Right kidney (tissue), 1 donor: ENCODE data around the gene AQP6.

ENCODE experiments used
- DNase-seq: peaks from one replicate; pipeline ENCODE4 v3.0.0-alpha.2; 2016

AQP6 gene

GRCh38 chr12:49954863-49955830 lies 17.6 kb upstream of the AQP6 start:
- DNase-seq, result no peak

DNA sequence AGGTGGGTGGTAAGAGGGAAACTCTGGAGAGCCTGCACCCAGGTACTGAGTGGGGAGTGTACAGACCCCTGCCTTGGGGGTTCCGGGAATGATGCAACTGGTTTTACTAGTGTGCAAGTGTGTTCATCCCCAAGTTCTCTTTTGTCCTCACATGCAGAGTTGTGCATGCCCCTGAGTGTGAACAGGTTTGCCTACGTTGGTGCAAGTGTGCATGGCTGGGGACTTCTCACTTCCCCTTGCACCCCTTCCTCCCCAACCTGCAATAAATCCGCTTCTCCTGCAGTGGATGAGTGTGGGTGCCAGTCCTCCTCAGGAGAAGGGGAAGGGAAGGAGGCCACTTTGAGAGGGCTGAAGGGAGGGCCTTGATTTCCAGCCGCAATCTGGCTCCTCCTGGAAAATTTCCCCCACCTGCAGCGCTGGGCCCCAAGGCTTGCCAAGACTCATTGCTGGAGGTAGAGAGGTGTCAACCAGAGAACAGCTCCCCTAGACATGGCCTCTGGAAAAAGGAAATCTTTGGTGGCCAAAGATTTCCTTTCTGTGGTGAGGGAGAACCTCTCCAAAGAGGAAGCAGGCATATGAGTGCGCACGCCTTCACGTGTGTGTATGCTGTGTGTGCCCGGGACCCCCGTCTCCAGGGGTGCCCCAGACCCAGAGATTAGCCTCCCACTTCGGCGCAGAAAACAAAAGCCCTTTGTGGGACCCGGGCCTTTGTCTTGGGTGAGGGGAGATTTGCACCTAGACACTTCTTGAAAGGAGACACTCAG lies 16.7 kb upstream of the AQP6 start:
- DNase-seq, result no peak

- no peak for DNase-seq
Observed at GRCh38 chr12:49956663-49957569, 15.8 kb upstream of the AQP6 start.

DNA sequence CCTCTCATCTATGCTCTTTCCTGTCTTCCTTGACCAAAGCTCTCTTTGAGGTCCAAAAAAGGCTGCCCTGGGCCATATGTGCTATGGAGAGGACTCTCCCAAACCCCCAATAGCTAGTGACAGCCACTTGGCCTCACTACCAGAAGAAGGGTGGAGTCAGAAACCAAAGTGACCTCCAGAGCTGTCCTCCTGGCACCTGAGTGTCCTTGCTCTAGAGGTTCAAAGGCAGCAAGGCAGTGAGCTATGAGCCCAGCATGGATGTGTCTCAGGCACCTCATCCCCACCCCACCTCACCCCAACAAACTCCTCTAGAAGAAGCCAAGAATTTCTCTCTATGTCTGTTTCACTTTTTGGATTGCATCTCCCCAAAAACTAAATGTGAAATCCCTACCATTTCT lies 15.2 kb upstream of the AQP6 start:
- no peak for DNase-seq

- peak; percentile 15 for DNase-seq
Observed at GRCh38 chr12:49959685-49960473, 12.9 kb upstream of the AQP6 start.

GRCh38 chr12:49960474-49961110 lies 12.2 kb upstream of the AQP6 start:
- no peak for DNase-seq

- DNase-seq, result peak; percentile 69
Observed at GRCh38 chr12:49961111-49961922, 11.4 kb upstream of the AQP6 start, which contains the start of gene AQP5. Gene AQP5, plus strand, starts transcription at chr12:49961872. Its CDS starts 146 bp downstream, at chr12:49962018.

DNA sequence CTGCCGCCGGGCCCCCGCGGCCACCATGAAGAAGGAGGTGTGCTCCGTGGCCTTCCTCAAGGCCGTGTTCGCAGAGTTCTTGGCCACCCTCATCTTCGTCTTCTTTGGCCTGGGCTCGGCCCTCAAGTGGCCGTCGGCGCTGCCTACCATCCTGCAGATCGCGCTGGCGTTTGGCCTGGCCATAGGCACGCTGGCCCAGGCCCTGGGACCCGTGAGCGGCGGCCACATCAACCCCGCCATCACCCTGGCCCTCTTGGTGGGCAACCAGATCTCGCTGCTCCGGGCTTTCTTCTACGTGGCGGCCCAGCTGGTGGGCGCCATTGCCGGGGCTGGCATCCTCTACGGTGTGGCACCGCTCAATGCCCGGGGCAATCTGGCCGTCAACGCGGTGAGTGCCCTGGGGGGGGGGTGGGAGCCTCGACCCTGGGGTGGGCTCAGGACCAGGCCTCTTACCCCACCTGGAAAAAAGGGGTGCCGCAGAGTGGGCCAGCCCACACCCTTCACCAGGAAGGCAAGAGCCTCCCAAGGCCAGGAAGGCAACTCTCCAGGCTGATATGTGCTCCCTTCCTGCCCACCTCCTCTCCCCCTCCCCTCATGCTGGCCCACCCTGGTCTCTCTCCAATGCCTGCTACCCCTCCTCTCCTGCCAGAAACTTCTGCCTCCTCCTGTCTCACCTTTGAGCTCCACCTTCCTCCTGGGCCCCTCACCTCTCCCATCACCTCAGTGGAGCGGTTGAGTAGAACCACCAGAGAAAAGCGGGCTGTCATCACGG lies 10.6 kb upstream of the AQP6 start:
- DNase-seq, result no peak

DNA sequence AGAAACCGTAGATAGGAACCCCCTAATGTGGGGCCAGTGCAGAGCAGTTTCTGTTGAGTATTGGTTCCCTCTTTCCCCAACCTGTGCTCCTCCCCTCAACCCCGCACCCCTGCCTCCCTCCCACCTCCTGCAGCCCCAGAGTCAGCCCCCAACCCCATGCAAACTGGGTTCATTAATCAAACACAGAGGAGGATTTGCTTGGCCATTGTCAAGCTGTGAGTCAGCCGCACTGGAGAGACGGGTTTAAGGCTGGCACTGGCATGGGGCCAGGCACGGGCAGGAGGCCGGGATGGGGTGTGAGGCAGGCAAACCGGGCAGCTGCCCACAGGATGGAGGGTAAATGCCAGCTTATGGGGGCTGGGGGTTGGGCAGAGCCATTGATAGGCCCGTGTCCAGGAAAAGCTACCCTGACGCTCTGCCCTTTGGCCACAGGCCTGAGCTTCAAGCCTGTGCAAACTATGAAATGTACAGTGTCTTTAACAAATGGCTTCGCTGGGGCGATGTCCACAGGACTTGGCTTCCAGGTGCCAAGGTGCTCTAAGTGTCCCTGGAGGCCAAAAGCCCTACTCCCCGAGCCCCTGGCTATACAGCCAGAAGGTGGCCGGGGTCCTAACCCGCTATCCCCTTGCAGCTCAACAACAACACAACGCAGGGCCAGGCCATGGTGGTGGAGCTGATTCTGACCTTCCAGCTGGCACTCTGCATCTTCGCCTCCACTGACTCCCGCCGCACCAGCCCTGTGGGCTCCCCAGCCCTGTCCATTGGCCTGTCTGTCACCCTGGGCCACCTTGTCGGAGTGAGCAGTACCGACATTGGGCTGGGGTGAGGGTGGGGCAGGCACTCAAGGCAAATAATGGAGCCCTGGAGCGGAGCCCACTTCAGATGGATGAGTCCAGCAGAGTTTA lies 9.6 kb upstream of the AQP6 start:
- DNase-seq, result no peak

GRCh38 chr12:49963976-49964815 lies 8.6 kb upstream of the AQP6 start:
- DNase-seq, result no peak

DNA sequence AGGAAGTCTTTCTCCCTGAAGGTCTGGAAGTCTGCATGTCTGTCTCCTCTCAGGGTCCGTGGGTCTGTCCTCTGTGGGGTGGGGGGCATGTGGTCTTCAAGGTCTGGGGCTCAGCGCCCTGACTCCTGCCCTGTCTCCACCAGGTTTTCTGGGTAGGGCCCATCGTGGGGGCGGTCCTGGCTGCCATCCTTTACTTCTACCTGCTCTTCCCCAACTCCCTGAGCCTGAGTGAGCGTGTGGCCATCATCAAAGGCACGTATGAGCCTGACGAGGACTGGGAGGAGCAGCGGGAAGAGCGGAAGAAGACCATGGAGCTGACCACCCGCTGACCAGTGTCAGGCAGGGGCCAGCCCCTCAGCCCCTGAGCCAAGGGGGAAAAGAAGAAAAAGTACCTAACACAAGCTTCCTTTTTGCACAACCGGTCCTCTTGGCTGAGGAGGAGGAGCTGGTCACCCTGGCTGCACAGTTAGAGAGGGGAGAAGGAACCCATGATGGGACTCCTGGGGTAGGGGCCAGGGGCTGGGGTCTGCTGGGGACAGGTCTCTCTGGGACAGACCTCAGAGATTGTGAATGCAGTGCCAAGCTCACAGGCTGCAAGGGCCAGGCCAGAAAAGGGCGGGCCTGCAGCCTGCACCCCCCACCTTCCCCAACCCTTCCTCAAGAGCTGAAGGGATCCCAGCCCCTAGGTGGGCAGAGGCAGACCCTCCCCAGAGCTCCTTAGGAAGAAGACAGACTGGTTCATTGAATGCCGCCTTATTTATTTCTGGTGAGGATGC lies 7.7 kb upstream of the AQP6 start:
- no peak for DNase-seq

DNA sequence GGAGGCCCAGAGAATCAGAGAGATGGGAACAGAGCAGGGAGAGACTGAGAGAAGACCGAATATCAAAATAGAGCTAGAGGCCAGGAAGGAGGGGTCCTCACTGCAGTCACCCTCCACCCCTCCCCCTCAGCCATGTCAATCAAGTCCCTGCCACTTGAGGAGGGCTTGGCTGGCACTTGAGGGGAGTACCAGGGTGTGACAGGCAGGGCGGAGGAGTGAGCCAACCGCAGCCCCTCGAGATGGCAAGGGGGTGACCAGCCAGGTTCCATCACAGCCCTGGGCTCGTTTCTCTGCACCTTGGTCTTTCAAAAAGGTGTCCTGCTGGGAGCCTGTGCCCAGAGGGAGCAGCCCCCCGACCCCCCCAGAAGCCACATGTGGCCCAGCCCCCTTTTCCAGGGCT lies 6.9 kb upstream of the AQP6 start:
- DNase-seq, result no peak

GRCh38 chr12:49966511-49967041 lies 6.2 kb upstream of the AQP6 start:
- DNase-seq, result no peak

DNA sequence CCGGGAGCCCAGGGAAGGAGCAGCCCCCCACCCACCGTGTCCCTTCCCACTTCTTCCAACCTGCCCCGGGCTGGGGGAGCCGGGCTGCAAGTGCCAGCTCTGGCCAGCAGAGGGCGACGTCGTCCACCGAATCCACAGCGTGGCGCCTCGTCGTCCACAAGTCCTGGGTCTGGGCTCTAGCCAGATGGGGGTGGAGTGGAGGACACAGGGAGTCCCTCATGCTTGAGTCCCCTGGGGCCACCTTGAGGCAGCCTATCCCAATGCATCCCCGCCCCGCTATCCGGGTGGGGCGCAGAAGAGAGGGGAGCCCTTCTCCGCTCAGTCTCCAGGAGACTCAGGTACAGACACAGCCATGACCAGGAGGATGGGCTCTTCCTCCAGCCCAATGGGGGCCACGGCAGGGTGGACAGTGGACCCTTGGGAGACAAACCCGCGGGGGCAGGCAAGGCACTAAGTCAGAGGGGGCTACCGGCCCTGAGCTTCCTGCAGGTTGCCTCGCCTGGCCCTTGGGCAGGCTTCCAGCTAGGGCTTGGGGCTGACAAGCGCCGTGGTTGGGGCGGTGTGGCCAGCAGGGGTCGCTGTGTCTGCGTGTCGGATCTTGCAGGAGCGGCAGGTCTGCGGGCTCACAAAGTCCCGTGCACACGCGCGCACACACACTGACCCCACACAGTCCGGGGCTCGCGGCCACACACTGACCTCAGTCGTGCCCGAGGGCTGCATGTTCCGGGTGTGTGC lies 5.5 kb upstream of the AQP6 start:
- DNase-seq, result peak; percentile 96

DNA sequence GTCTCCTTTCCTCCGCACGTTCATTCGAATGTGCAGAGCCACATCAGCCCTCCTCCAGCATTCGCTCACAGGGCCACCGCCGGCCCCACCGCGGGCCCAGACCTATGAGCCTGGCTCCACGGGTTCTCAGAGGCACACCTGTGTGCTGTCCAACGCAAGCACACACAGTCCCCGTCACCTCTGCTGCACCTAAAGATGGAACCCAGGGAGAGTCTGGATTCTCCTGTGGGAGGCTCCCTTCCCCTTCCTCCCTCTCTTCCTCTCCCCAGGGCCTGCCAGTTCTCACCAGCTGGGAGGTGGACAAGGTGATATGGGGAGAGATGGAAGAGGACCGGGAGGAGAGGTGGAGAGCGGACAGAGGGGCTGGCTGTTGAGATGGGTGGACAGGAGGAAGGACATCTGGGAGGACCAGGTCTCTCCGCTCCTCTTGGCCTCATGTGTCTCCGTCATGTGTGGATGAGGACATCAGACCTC lies 4.9 kb upstream of the AQP6 start:
- no peak for DNase-seq
